NCI-H2107 treated with DMSO at 0.1 percent for 48 hours (cell line): ENCODE results near the gene DPRX.

Experiments used
- DNase-seq: peaks from one replicate; lab custom pipeline; 2025; ENCODE audit not compliant: unreplicated experiment; lab: John Stamatoyannopoulos, UW

DPRX gene

GRCh38 chr19:53631949-53632407, at the start of gene DPRX:
TSS of gene DPRX (plus strand) at chr19:53631999. CDS start at chr19:53632107, 108 bp downstream.
- DNase-seq = no peak

GRCh38 chr19:53583181-53583580, 48.6 kb upstream of the DPRX start:
- no peak for DNase-seq

GRCh38 chr19:53586277-53586691, 45.5 kb upstream of the DPRX start:
- no peak for DNase-seq

GRCh38 chr19:53594811-53595509, 36.8 kb upstream of the DPRX start:
- DNase-seq = no peak

GRCh38 chr19:53595510-53595867, 36.3 kb upstream of the DPRX start:
- DNase-seq = no peak

- DNase-seq = no peak
Observed at GRCh38 chr19:53596056-53596455, 35.7 kb upstream of the DPRX start.

- DNase-seq = no peak
Observed at GRCh38 chr19:53597023-53597422, 34.8 kb upstream of the DPRX start.

GRCh38 chr19:53598361-53598760, 33.4 kb upstream of the DPRX start:
- DNase-seq = no peak

- DNase-seq = no peak
Observed at GRCh38 chr19:53600217-53600616, 31.6 kb upstream of the DPRX start.

GRCh38 chr19:53606031-53606430, 25.8 kb upstream of the DPRX start:
- no peak for DNase-seq

- no peak for DNase-seq
Observed at GRCh38 chr19:53608381-53608780, 23.4 kb upstream of the DPRX start.

- no peak for DNase-seq
Observed at GRCh38 chr19:53612762-53613526, 18.9 kb upstream of the DPRX start.

- no peak for DNase-seq
Observed at GRCh38 chr19:53621885-53622740, 9.7 kb upstream of the DPRX start.

GRCh38 chr19:53624771-53625545, 6.8 kb upstream of the DPRX start:
- no peak for DNase-seq

- no peak for DNase-seq
Observed at GRCh38 chr19:53626486-53626885, 5.3 kb upstream of the DPRX start.

- DNase-seq = no peak
Observed at GRCh38 chr19:53626976-53627375, 4.8 kb upstream of the DPRX start.

GRCh38 chr19:53634768-53635167, 3.0 kb downstream of the DPRX start:
- DNase-seq = no peak

GRCh38 chr19:53639471-53639870, 7.7 kb downstream of the DPRX start:
- no peak for DNase-seq

- DNase-seq = no peak
Observed at GRCh38 chr19:53642381-53643099, 10.7 kb downstream of the DPRX start.
